Esophagus squamous epithelium (tissue), 5 donors: ENCODE measurements around the gene BCS1L. TPM values are rescaled to one million over a fixed set of nuclear protein-coding genes. Genes with fewer than 3 reads are reported as not detected.

Source experiments
- DNase-seq: peaks from one replicate; lab custom pipeline; 2025; lab: John Stamatoyannopoulos, UW
- H3K27ac ChIP-seq, 4 donors: fragments of 200-600 bp; sonication (generic); one replicate each; pipeline ENCODE4 v1.5.1; 2016 to 2019; ENCODE audit warnings: mild to moderate bottlenecking in 1 of 4
- H3K27me3 ChIP-seq, 4 donors: fragments of 200-600 bp; sonication (generic); 1 replicate in 3 of 4; 2 replicates in 1 of 4; pipeline versions ENCODE4 v1.5.1 to v1.6.0; 2017 to 2021; ENCODE audit warnings: antibody characterized with exemption in 1 of 4
- H3K36me3 ChIP-seq, 3 donors: fragments of 200-600 bp; sonication (generic); one replicate each; pipeline ENCODE4 v1.5.1; 2016 to 2019
- H3K4me1 ChIP-seq, 3 donors: fragments of 200-600 bp; sonication (generic); one replicate each; pipeline ENCODE4 v1.5.1; 2017 to 2019
- H3K4me3 ChIP-seq, 4 donors: fragments of 200-600 bp; sonication (generic); 1 replicate in 3 of 4; 2 replicates in 1 of 4; pipeline ENCODE4 v1.5.1; 2016 to 2019; ENCODE audit warnings: mild to moderate bottlenecking in 2 of 4, moderate library complexity in 1 of 4
- H3K9me3 ChIP-seq, 3 donors: fragments of 200-600 bp; sonication (generic); one replicate each; pipeline ENCODE4 v1.5.1; 2016 to 2019
- CTCF ChIP-seq, 6 experiments: fragments of 450-650 bp in 4 of 6; fragments of 200-600 bp in 2 of 6; sonication (generic) in 2 of 6; IDR thresholded peaks; one replicate each; pipeline ENCODE4 v1.5.1; 2016 to 2019; ENCODE audit warnings: antibody characterized with exemption in 6 of 6, mild to moderate bottlenecking in 4 of 6, moderate library complexity in 4 of 6
- POLR2A ChIP-seq, 4 donors: fragments of 450-650 bp; IDR thresholded peaks; one replicate each; pipeline ENCODE4 v1.6.1; 2017; ENCODE audit warnings: antibody characterized with exemption in 4 of 4, mild to moderate bottlenecking in 4 of 4, moderate library complexity in 3 of 4
- WGBS, 2 donors: methylation state at CpG; one replicate each; pipeline ENCODE4 v1.1.5; 2018; 5-methylcytosine and 5-hydroxymethylcytosine counted together
- intact Hi-C: fragments of 100-400 bp; cut with DNase I; formaldehyde crosslinking; loops from one replicate; pipeline ENCODE4 v1.15.0; 2022
- total RNA-seq, 4 donors: library from RNA; depleted of rRNA; stranded (reverse); fragments of >200 nt; gene quantifications; one replicate each; pipeline ENCODE4 v1.1.0, GENCODE V29; 2016
- donor health status: DM: yes; HTN: yes; CAD: no.

BCS1L gene
- total RNA-seq, 4 donors from 2014 or later = 29.9 to 34.0 (median 30.6) TPM

- no peaks in the 10 kb centered on the region for H3K9me3 ChIP-seq
- intact Hi-C loops = no loop called here
- 0 to 2% methylated on average over 25 to 29 of the region's 74 CpGs for WGBS, 2 donors
- peaks cover 0 to 7% (median 0%) of the 10 kb centered on the region in 3 donors for H3K36me3 ChIP-seq
- TF ChIP-seq CTCF (IDR thresholded peaks at IDR 0.05) = peak; percentile 60 to 92 (median 87)
- peak in 3 of 4 donors; percentile 39 to 71 (median 53) for TF ChIP-seq POLR2A (IDR thresholded peaks at IDR 0.05)
- peaks cover 7 to 29% (median 11%) of the 10 kb centered on the region in 3 donors for H3K4me1 ChIP-seq
- H3K27me3 ChIP-seq = no peaks in the 10 kb centered on the region
- peak; percentile 92 for DNase-seq
- H3K4me3 ChIP-seq = peak within 1 kb of the TSS; percentile 75 to 92 (median 84)
- H3K27ac ChIP-seq = peak within 1 kb of the TSS; percentile 92 to 98 (median 94)
Measured at GRCh38 chr2:218710687-218711549, 51.4 kb downstream of the BCS1L start, which contains the start of gene TTLL4. Gene TTLL4 (plus strand): TSS chr2:218710835. CDS start chr2:218737677, 26,842 bp downstream.

- intact Hi-C loops = no loop called here
- H3K36me3 ChIP-seq = peaks cover 0 to 13% (median 0%) of the 10 kb centered on the region in 3 donors
- H3K27ac ChIP-seq = peak overlapping the region; percentile 92 to 98 (median 94)
- no peak for DNase-seq
- no peaks in the 10 kb centered on the region for H3K9me3 ChIP-seq
- H3K4me3 ChIP-seq = peak overlapping the region; percentile 75 to 92 (median 84)
- 4% methylated on average over 5 of the region's 5 CpGs for WGBS, 2 donors
- TF ChIP-seq CTCF (IDR thresholded peaks at IDR 0.05) = no peak
- TF ChIP-seq POLR2A (IDR thresholded peaks at IDR 0.05) = no peak
- peaks cover 7 to 30% (median 11%) of the 10 kb centered on the region in 3 donors for H3K4me1 ChIP-seq
- no peaks in the 10 kb centered on the region for H3K27me3 ChIP-seq
Measured at GRCh38 chr2:218711550-218711929, 52.1 kb downstream of the BCS1L start.

Other genes starting within 250 kb of the BCS1L start
- not detected for gene VIL1, start 240.6 kb upstream of the BCS1L start, total RNA-seq
- 10 to 100 TPM in 1 of 4 donors, 1 to 10 TPM in 3; 6.0 to 10.9 (median 7.8) TPM for gene USP37, start 91.3 kb upstream of the BCS1L start, total RNA-seq
- gene CNOT9, start 90.8 kb upstream of the BCS1L start, total RNA-seq = 10 to 100 TPM; 30.4 to 58.3 (median 40.0) TPM
- gene PLCD4, start 51.8 kb upstream of the BCS1L start, total RNA-seq = 1 to 10 TPM; 2.7 to 7.1 (median 4.0) TPM
- 10 to 100 TPM; 10.8 to 23.1 (median 20.0) TPM for gene ZNF142, start 60 bp upstream of the BCS1L start, total RNA-seq
- 10 to 100 TPM in 3 of 4 donors, 1 to 10 TPM in 1; 9.6 to 17.4 (median 15.7) TPM for gene RNF25, start 12.3 kb downstream of the BCS1L start, total RNA-seq
- 10 to 100 TPM in 2 of 4 donors, 1 to 10 TPM in 2; 5.8 to 27.8 (median 10.4) TPM for gene STK36, start 12.4 kb downstream of the BCS1L start, total RNA-seq
- 10 to 100 TPM; 12.8 to 17.5 (median 15.6) TPM for gene TTLL4, start 51.2 kb downstream of the BCS1L start, total RNA-seq
- 10 to 100 TPM in 1 of 4 donors, 1 to 10 TPM in 3; 1.7 to 11.2 (median 6.4) TPM for gene CYP27A1, start 122.5 kb downstream of the BCS1L start, total RNA-seq
- not detected for gene PRKAG3, start 172.1 kb downstream of the BCS1L start, total RNA-seq
- under 1 TPM in 2 of 4 donors, not detected in 2; 0.73 to 0.76 TPM for gene WNT6, start 200.1 kb downstream of the BCS1L start, total RNA-seq
- 10 to 100 TPM in 2 of 4 donors, 1 to 10 TPM in 2; 8.0 to 19.1 (median 11.9) TPM for gene WNT10A, start 221.2 kb downstream of the BCS1L start, total RNA-seq